Measurements from ENCODE around the gene TMEM185B.

The TMEM185B gene

DNA sequence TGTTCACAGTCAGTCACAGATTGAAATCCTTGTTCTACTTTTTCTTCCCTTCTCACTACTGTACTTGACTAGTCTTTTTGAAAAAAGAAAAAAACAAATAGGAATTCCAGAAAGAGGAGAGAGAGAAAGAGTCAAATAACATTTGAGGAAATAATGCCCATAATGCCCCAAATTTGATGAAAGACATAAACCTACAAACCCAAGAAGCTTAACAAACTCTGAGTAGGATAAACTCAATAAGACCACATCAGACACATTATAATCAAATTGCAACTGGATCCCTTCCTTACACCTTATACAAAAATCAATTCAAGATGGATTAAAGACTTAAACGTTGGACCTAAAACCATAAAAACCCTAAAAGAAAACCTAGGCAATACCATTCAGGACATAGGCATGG, 30.9 kb downstream of the TMEM185B start:
- peaks cover 2 to 9% of the 10 kb centered on the region in 2 donors for H3K9me3 ChIP-seq (ENCODE audit: control insufficient read depth in 1 of 2, low read length in 2 of 2)
- H3K27ac ChIP-seq (ENCODE audit: low read depth, low read length): no peak overlapping the region
- H3K4me1 ChIP-seq (ENCODE audit: control insufficient read depth in 1 of 2, insufficient read depth in 2 of 2, low read length in 2 of 2): no peaks in the 10 kb centered on the region
- no peaks in the 10 kb centered on the region for H3K27me3 ChIP-seq (ENCODE audit: control insufficient read depth in 1 of 2, insufficient read depth in 2 of 2, low read length in 2 of 2)
- H3K36me3 ChIP-seq (ENCODE audit: control insufficient read depth in 1 of 2, insufficient read depth in 2 of 2, low read length in 2 of 2): no peaks in the 10 kb centered on the region
- H3K9ac ChIP-seq (ENCODE audit: low read depth in 1 of 2, low read length in 2 of 2): no peak overlapping the region
- no peak overlapping the region for H3K4me3 ChIP-seq (ENCODE audit: low read depth in 1 of 2, low read length in 2 of 2)

DNA sequence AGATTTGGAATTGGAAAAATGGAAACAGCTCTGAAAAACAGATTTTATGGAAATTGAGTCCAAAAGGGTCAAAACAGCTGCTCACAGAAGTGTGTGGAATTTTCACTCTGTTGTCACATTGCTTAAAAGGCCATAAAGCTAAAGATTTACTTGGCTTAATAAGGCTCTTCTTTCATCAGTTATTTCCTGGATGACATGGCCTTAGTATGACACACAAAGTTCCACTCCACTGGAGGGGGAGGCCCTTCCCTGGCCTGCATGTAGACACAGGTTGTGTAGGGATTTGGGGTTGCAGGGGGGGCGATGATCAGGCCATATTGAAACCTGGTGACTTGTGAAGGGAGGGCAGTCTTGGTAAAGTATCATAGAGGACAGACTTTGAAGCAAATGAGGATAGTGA, 34.0 kb downstream of the TMEM185B start:
- H3K4me3 ChIP-seq (ENCODE audit: low read depth in 1 of 2, low read length in 2 of 2): no peak overlapping the region
- no peaks in the 10 kb centered on the region for H3K27me3 ChIP-seq (ENCODE audit: control insufficient read depth in 1 of 2, insufficient read depth in 2 of 2, low read length in 2 of 2)

GRCh38 chr2:120182019-120182560, 41.1 kb downstream of the TMEM185B start:
- Histone ChIP-seq H3K9me3 (ENCODE audit: control insufficient read depth in 1 of 2, low read length in 2 of 2) (no peaks in the 10 kb centered on the region), H3K4me3 (ENCODE audit: low read depth in 1 of 2, low read length in 2 of 2) (no peak overlapping the region), H3K4me1 (ENCODE audit: control insufficient read depth in 1 of 2, insufficient read depth in 2 of 2, low read length in 2 of 2) (no peaks in the 10 kb centered on the region), H3K36me3 (ENCODE audit: control insufficient read depth in 1 of 2, insufficient read depth in 2 of 2, low read length in 2 of 2) (peaks cover 0 to 6% of the 10 kb centered on the region in 2 donors), H3K27ac (ENCODE audit: low read depth, low read length) (no peak overlapping the region), H3K27me3 (ENCODE audit: control insufficient read depth in 1 of 2, insufficient read depth in 2 of 2, low read length in 2 of 2) (no peaks in the 10 kb centered on the region), H3K9ac (ENCODE audit: low read depth in 1 of 2, low read length in 2 of 2) (no peak overlapping the region)

More for the DNA sequence above, 34.0 kb downstream of the TMEM185B start:
- Histone ChIP-seq H3K9ac (ENCODE audit: low read depth in 1 of 2, low read length in 2 of 2) (no peak overlapping the region), H3K9me3 (ENCODE audit: control insufficient read depth in 1 of 2, low read length in 2 of 2) (peaks cover 2 to 9% of the 10 kb centered on the region in 2 donors), H3K4me1 (ENCODE audit: control insufficient read depth in 1 of 2, insufficient read depth in 2 of 2, low read length in 2 of 2) (no peaks in the 10 kb centered on the region), H3K36me3 (ENCODE audit: control insufficient read depth in 1 of 2, insufficient read depth in 2 of 2, low read length in 2 of 2) (no peaks in the 10 kb centered on the region), H3K27ac (ENCODE audit: low read depth, low read length) (no peak overlapping the region)

DNA sequence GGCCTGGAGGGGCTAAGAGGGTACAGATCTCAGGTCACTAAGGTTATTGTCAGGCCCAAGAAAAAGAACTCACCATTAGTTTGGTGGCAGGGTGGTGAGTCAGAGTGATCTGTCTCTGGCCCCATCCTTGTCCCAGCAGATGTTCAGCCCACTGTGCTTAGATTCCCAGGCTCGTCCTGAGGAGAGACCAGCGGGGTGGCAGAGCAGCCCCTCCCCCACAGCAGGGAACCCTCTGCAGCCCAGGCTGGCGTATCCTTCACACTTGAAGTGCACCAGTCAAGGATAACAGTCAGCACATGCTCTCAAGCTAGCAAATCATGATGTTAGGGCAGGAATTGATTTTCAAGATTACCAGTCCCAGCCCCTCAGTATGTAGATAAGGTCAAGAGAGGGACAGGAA, 43.1 kb downstream of the TMEM185B start:
- no peaks in the 10 kb centered on the region for H3K4me1 ChIP-seq (ENCODE audit: control insufficient read depth in 1 of 2, insufficient read depth in 2 of 2, low read length in 2 of 2)
- no peak overlapping the region for H3K27ac ChIP-seq (ENCODE audit: low read depth, low read length)
- H3K36me3 ChIP-seq (ENCODE audit: control insufficient read depth in 1 of 2, insufficient read depth in 2 of 2, low read length in 2 of 2): peaks cover 0 to 14% of the 10 kb centered on the region in 2 donors

DNA sequence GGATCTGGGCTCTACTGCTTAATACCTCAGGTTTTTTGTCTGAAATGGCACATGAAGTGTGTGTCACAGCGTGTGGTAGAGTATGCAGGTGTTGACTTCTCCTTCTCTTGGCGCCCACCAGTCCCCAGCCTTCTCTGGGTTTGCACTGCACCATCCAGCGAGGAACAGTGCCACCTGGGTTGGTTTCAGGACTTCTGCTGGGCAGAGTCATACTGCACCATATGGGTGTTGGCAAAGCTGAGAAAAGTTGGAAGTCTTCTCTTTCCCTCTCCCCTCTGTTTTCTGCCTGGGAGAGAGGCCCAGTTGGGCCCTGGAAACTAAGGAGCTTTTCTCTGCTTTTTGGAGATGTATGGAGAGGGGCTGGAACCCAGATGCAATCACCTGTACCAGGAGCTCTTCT, 43.8 kb downstream of the TMEM185B start:
- H3K4me1 ChIP-seq (ENCODE audit: control insufficient read depth in 1 of 2, insufficient read depth in 2 of 2, low read length in 2 of 2): no peaks in the 10 kb centered on the region
- H3K4me3 ChIP-seq (ENCODE audit: low read depth in 1 of 2, low read length in 2 of 2): no peak overlapping the region
- H3K9me3 ChIP-seq (ENCODE audit: control insufficient read depth in 1 of 2, low read length in 2 of 2): no peaks in the 10 kb centered on the region
- H3K27me3 ChIP-seq (ENCODE audit: control insufficient read depth in 1 of 2, insufficient read depth in 2 of 2, low read length in 2 of 2): no peaks in the 10 kb centered on the region
- peaks cover 0 to 14% of the 10 kb centered on the region in 2 donors for H3K36me3 ChIP-seq (ENCODE audit: control insufficient read depth in 1 of 2, insufficient read depth in 2 of 2, low read length in 2 of 2)
- H3K27ac ChIP-seq (ENCODE audit: low read depth, low read length): no peak overlapping the region
- H3K9ac ChIP-seq (ENCODE audit: low read depth in 1 of 2, low read length in 2 of 2): no peak overlapping the region

More for the DNA sequence above, 43.1 kb downstream of the TMEM185B start:
- H3K9ac ChIP-seq (ENCODE audit: low read depth in 1 of 2, low read length in 2 of 2): no peak overlapping the region
- no peaks in the 10 kb centered on the region for H3K27me3 ChIP-seq (ENCODE audit: control insufficient read depth in 1 of 2, insufficient read depth in 2 of 2, low read length in 2 of 2)
- no peak overlapping the region for H3K4me3 ChIP-seq (ENCODE audit: low read depth in 1 of 2, low read length in 2 of 2)
- no peaks in the 10 kb centered on the region for H3K9me3 ChIP-seq (ENCODE audit: control insufficient read depth in 1 of 2, low read length in 2 of 2)

GRCh38 chr2:120177973-120178372, 45.2 kb downstream of the TMEM185B start:
- Histone ChIP-seq H3K4me1 (ENCODE audit: control insufficient read depth in 1 of 2, insufficient read depth in 2 of 2, low read length in 2 of 2) (no peaks in the 10 kb centered on the region), H3K9ac (ENCODE audit: low read depth in 1 of 2, low read length in 2 of 2) (no peak overlapping the region), H3K4me3 (ENCODE audit: low read depth in 1 of 2, low read length in 2 of 2) (no peak overlapping the region), H3K9me3 (ENCODE audit: control insufficient read depth in 1 of 2, low read length in 2 of 2) (no peaks in the 10 kb centered on the region), H3K27me3 (ENCODE audit: control insufficient read depth in 1 of 2, insufficient read depth in 2 of 2, low read length in 2 of 2) (no peaks in the 10 kb centered on the region), H3K36me3 (ENCODE audit: control insufficient read depth in 1 of 2, insufficient read depth in 2 of 2, low read length in 2 of 2) (peaks cover 0 to 14% of the 10 kb centered on the region in 2 donors), H3K27ac (ENCODE audit: low read depth, low read length) (no peak overlapping the region)

DNA sequence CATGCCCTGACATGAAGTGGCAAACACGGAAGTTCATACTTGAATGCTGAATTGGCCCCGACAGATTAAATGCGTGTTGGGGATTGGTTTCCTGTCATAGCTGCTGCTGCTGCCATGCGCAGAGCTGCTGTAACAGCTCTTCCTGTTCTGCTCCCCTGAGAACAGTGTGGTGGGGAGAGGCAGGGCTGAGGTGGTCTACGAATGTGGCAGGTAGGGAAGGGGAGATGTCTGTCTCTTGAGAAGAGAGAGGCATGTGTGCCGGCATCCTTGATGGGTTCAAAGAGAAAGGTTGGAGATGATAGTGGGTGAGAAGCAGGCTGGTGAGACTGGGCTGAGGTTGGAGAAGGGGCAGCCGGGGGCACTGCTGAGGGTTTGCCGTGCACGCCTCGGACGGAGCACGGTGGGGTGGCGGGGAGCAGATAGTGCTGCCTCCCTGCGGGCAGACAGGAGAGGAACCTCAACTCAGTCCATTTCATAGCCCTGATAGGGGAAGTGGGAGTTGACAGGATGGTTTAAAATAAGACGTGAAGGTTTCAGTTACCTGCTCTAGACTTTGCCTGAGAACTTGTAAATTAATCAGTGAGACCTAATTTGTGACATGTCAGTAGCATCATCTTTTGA, 46.1 kb downstream of the TMEM185B start:
- H3K9me3 ChIP-seq (ENCODE audit: control insufficient read depth in 1 of 2, low read length in 2 of 2): no peaks in the 10 kb centered on the region
- no peaks in the 10 kb centered on the region for H3K27me3 ChIP-seq (ENCODE audit: control insufficient read depth in 1 of 2, insufficient read depth in 2 of 2, low read length in 2 of 2)
- no peaks in the 10 kb centered on the region for H3K4me1 ChIP-seq (ENCODE audit: control insufficient read depth in 1 of 2, insufficient read depth in 2 of 2, low read length in 2 of 2)
- peaks cover 0 to 14% of the 10 kb centered on the region in 2 donors for H3K36me3 ChIP-seq (ENCODE audit: control insufficient read depth in 1 of 2, insufficient read depth in 2 of 2, low read length in 2 of 2)
- H3K4me3 ChIP-seq (ENCODE audit: low read depth in 1 of 2, low read length in 2 of 2): peak overlapping the region; percentile 50 to 62
- peak overlapping the region; percentile 12 to 30 for H3K9ac ChIP-seq (ENCODE audit: low read depth in 1 of 2, low read length in 2 of 2)
- no peak overlapping the region for H3K27ac ChIP-seq (ENCODE audit: low read depth, low read length)

- no peaks in the 10 kb centered on the region for H3K27me3 ChIP-seq (ENCODE audit: control insufficient read depth in 1 of 2, insufficient read depth in 2 of 2, low read length in 2 of 2)
- H3K4me3 ChIP-seq (ENCODE audit: low read depth in 1 of 2, low read length in 2 of 2): peak overlapping the region in 1 of 2 donors; percentile 50
- H3K27ac ChIP-seq (ENCODE audit: low read depth, low read length): no peak overlapping the region
- no peak overlapping the region for H3K9ac ChIP-seq (ENCODE audit: low read depth in 1 of 2, low read length in 2 of 2)
- no peaks in the 10 kb centered on the region for H3K4me1 ChIP-seq (ENCODE audit: control insufficient read depth in 1 of 2, insufficient read depth in 2 of 2, low read length in 2 of 2)
- H3K9me3 ChIP-seq (ENCODE audit: control insufficient read depth in 1 of 2, low read length in 2 of 2): no peaks in the 10 kb centered on the region
- peaks cover 0 to 14% of the 10 kb centered on the region in 2 donors for H3K36me3 ChIP-seq (ENCODE audit: control insufficient read depth in 1 of 2, insufficient read depth in 2 of 2, low read length in 2 of 2)
These were observed 46.7 kb downstream of the TMEM185B start for GRCh38 chr2:120176526-120176925.

GRCh38 chr2:120174963-120175581, 48.1 kb downstream of the TMEM185B start:
- Histone ChIP-seq H3K4me3 (ENCODE audit: low read depth in 1 of 2, low read length in 2 of 2) (no peak overlapping the region), H3K27ac (ENCODE audit: low read depth, low read length) (no peak overlapping the region), H3K9me3 (ENCODE audit: control insufficient read depth in 1 of 2, low read length in 2 of 2) (no peaks in the 10 kb centered on the region), H3K36me3 (ENCODE audit: control insufficient read depth in 1 of 2, insufficient read depth in 2 of 2, low read length in 2 of 2) (peaks cover 0 to 11% of the 10 kb centered on the region in 2 donors), H3K9ac (ENCODE audit: low read depth in 1 of 2, low read length in 2 of 2) (no peak overlapping the region), H3K27me3 (ENCODE audit: control insufficient read depth in 1 of 2, insufficient read depth in 2 of 2, low read length in 2 of 2) (no peaks in the 10 kb centered on the region), H3K4me1 (ENCODE audit: control insufficient read depth in 1 of 2, insufficient read depth in 2 of 2, low read length in 2 of 2) (no peaks in the 10 kb centered on the region)

All from duodenal mucosa (tissue), 2 donors.